K562 (cell line): Measurements from ENCODE around the gene GPR153. TPM values are rescaled to one million over a fixed set of nuclear protein-coding genes. Genes with fewer than 3 reads are reported as not detected.

ENCODE experiments used
- ATAC-seq: fragments of 200-7000 bp; cut with Tn5 transposase; 3 replicates; pipeline ENCODE4 v1.9.1; 2020; ENCODE audit warnings: moderate library complexity
- BruUV-seq: library from RNA; stranded (reverse); fragments of 400-500 nt; replicated peaks from 2 replicates; lab custom pipeline; 2021; lab: Mats Ljungman, UMichigan
- CTCF ChIA-PET: fragments of 300-600 bp; formaldehyde crosslinking; extraction: SDS; loops from one replicate; lab custom pipeline; 2021; ENCODE audit warnings: low intra/inter-chr PET ratio; lab: Yijun Ruan, JAX
- POLR2A ChIA-PET: fragments of 300-600, 350-650 bp; sonication (Branson Sonifier 250); formaldehyde crosslinking; extraction: SDS; loops from one replicate; lab custom pipeline; 2021; ENCODE audit warnings: antibody characterized with exemption, inconsistent platforms; lab: Yijun Ruan, JAX
- DNase-seq, 4 experiments: peaks; one replicate each; pipeline versions ENCODE4 v3.0.0 to v3.0.0-alpha.2; 2011 to 2018; ENCODE audit warnings: low spot score in 3 of 4, mixed read lengths in 3 of 4; ENCODE audit errors: extremely low read depth in 1 of 4
- FAIRE-seq: peaks from 2 replicates; lab custom pipeline; 2011; peaks lifted over from hg19 to GRCh38; lab: Jason Lieb, UNC
- H2AFZ ChIP-seq: 2 replicates; pipeline ENCODE4 v1.6.0; 2011; ENCODE audit warnings: low read depth, low read length, control low read depth, inconsistent platforms
- H3K27ac ChIP-seq: fragments of 200-600 bp; 3 replicates; pipeline ENCODE4 v1.8.0; 2011; ENCODE audit warnings: low read depth, mild to moderate bottlenecking, control low read depth, inconsistent platforms, low read length, moderate library complexity, mixed read lengths; ENCODE audit errors: extremely low read depth
- H3K27me3 ChIP-seq, 2 experiments: fragments of 300-600 bp in 1 of 2; 2 replicates in 1 of 2; 3 replicates in 1 of 2; pipeline versions ENCODE4 v1.6.0 to v1.8.0; 2011; ENCODE audit warnings: inconsistent platforms in 2 of 2, low read length in 2 of 2, mild to moderate bottlenecking in 1 of 2, mixed read lengths in 1 of 2, moderate library complexity in 1 of 2; ENCODE audit not compliant: control insufficient read depth in 2 of 2, insufficient read depth in 2 of 2
- H3K36me3 ChIP-seq: fragments of 300-600 bp; 3 replicates; pipeline ENCODE4 v1.8.0; 2011; ENCODE audit warnings: mild to moderate bottlenecking, low read length, inconsistent platforms; ENCODE audit not compliant: control insufficient read depth, insufficient read depth
- H3K4me1 ChIP-seq, 2 experiments: fragments of 200-600 bp in 1 of 2; replicated peaks in 1 of 2; 2 replicates in 1 of 2; 3 replicates in 1 of 2; pipeline versions ENCODE4 v1.5.1 to v1.8.0; 2011; ENCODE audit warnings: inconsistent platforms in 2 of 2, low read length in 2 of 2, mild to moderate bottlenecking in 1 of 2, mixed read lengths in 1 of 2, moderate library complexity in 1 of 2; ENCODE audit not compliant: control insufficient read depth in 2 of 2, insufficient read depth in 2 of 2
- H3K4me2 ChIP-seq: 2 replicates; pipeline ENCODE4 v1.6.1; 2011; ENCODE audit warnings: low read length, control low read depth, inconsistent platforms, mixed read lengths; ENCODE audit not compliant: insufficient read depth
- H3K4me3 ChIP-seq: fragments of 200-600 bp; sonication (generic), shearing (Covaris generic); 2 replicates; pipeline ENCODE4 v1.5.1; 2016; ENCODE audit warnings: control low read depth, inconsistent platforms
- H3K79me2 ChIP-seq: fragments of 200-600 bp; 3 replicates; pipeline ENCODE4 v1.8.0; 2011; ENCODE audit warnings: low read length, inconsistent platforms; ENCODE audit not compliant: control insufficient read depth, insufficient read depth
- H3K9ac ChIP-seq, 2 experiments: 2 replicates each; pipeline versions ENCODE4 v1.6.0 to v1.6.1; 2011; ENCODE audit warnings: low read depth in 2 of 2, low read length in 2 of 2, control low read depth in 1 of 2, inconsistent platforms in 1 of 2, mild to moderate bottlenecking in 1 of 2, mixed read lengths in 1 of 2; ENCODE audit not compliant: insufficient read depth in 1 of 2
- H3K9me1 ChIP-seq: one replicate; pipeline ENCODE4 v1.6.0; 2011; ENCODE audit warnings: inconsistent platforms, mild to moderate bottlenecking, low read length, moderate library complexity; ENCODE audit not compliant: control insufficient read depth, insufficient read depth
- H3K9me3 ChIP-seq: replicated peaks from 2 replicates; pipeline ENCODE4 v1.5.1; 2011; ENCODE audit warnings: low read depth, low read length, inconsistent platforms; ENCODE audit not compliant: control insufficient read depth, insufficient read depth
- H4K20me1 ChIP-seq: replicated peaks from 2 replicates; pipeline ENCODE4 v1.6.1; 2011; ENCODE audit warnings: low read length, inconsistent platforms, mixed read lengths; ENCODE audit not compliant: control insufficient read depth, insufficient read depth
- BMI1 ChIP-seq: fragments of 150-350 bp; IDR thresholded peaks from 2 replicates; pipeline ENCODE4 v1.6.1; 2014; ENCODE audit warnings: low read length
- BRCA1 ChIP-seq, 2 experiments: fragments of 450-650 bp in 1 of 2; sonication (generic) in 1 of 2; formaldehyde crosslinking in 1 of 2; IDR thresholded peaks; 2 replicates each; pipeline versions ENCODE4 v1.5.0 to v1.6.1; 2017 to 2020; ENCODE audit warnings: mild to moderate bottlenecking in 1 of 2, missing genetic modification reagents in 1 of 2
- CHD1 ChIP-seq: fragments of 200-600 bp; sonication (generic); IDR thresholded peaks from one replicate; pipeline ENCODE4 v1.6.1; 2012; ENCODE audit warnings: mild to moderate bottlenecking, moderate library complexity, low read length, inconsistent platforms
- E4F1 ChIP-seq: fragments of 250-450 bp; sonication (Bioruptor Pico); IDR thresholded peaks from 2 replicates; pipeline ENCODE4 v1.5.0; 2021; ENCODE audit warnings: mild to moderate bottlenecking, borderline replicate concordance
- GATA2 ChIP-seq: sonication (generic); formaldehyde crosslinking; IDR thresholded peaks from 2 replicates; pipeline ENCODE4 v1.4.0; 2020; ENCODE audit warnings: mild to moderate bottlenecking, missing genetic modification reagents
- KAT8 ChIP-seq: fragments of 450-650 bp; IDR thresholded peaks from 2 replicates; pipeline ENCODE4 v1.6.1; 2016; ENCODE audit warnings: low read depth, mild to moderate bottlenecking
- MAX ChIP-seq: sonication (generic); formaldehyde crosslinking; IDR thresholded peaks from 2 replicates; pipeline ENCODE4 v1.9.0; 2022; ENCODE audit warnings: mild to moderate bottlenecking, missing genetic modification reagents
- SIN3A ChIP-seq, 2 experiments: fragments of 150-350 bp in 1 of 2; IDR thresholded peaks; 2 replicates each; pipeline ENCODE4 v1.6.1; 2011 to 2016; ENCODE audit warnings: borderline replicate concordance in 2 of 2, low read depth in 2 of 2, low read length in 2 of 2, mild to moderate bottlenecking in 2 of 2, moderate library complexity in 2 of 2; ENCODE audit not compliant: control insufficient read depth in 1 of 2
- SIRT6 ChIP-seq: IDR thresholded peaks from one replicate; pipeline ENCODE4 v1.6.1; 2012; ENCODE audit warnings: low read depth, mild to moderate bottlenecking, control low read depth, inconsistent platforms, low read length, moderate library complexity
- TCFL5 ChIP-seq: fragments of 250-450 bp; sonication (Bioruptor Pico); conservative IDR thresholded peaks from 2 replicates; pipeline ENCODE4 v1.6.1; 2021; ENCODE audit warnings: mild to moderate bottlenecking, moderate library complexity, matching md5 sums
- ZNF41 ChIP-seq: fragments of 250-450 bp; sonication (Bioruptor Pico); conservative IDR thresholded peaks from 2 replicates; pipeline ENCODE4 v1.4.0; 2020; ENCODE audit warnings: mild to moderate bottlenecking
- WGBS: fragments of 100-300 bp; shearing (Covaris generic); methylation state at CpG from one replicate; pipeline ENCODE4 v1.1.6; 2016; ENCODE audit warnings: low coverage, mixed read lengths; ENCODE audit not compliant: insufficient coverage; ENCODE audit errors: missing lambda C conversion rate; 5-methylcytosine and 5-hydroxymethylcytosine counted together
- in situ Hi-C: fragments of 300-500 bp; cut with MboI; formaldehyde crosslinking; loops from 4 replicates; pipeline ENCODE4 v1.15.0; 2018; ENCODE audit warnings: inconsistent platforms, mixed read lengths
- intact Hi-C: fragments of 100-400 bp; cut with micrococcal nuclease; formaldehyde crosslinking; loops from 2 replicates; pipeline ENCODE4 v1.14.2; 2022
- polyA plus RNA-seq, 8 experiments: library from polyadenylated mRNA; depleted of rRNA in 4 of 8; stranded (reverse) in 5 of 8; unstranded in 3 of 8; fragments of >200 nt; fragmentation: Nextera tagmentation in 2 of 8; fragmentation: Illumina TruSeq in 1 of 8; extraction: Ambion mirVana in 2 of 8; extraction: Trizol in 1 of 8; gene quantifications; 2 replicates each; pipeline versions ENCODE4 v1.2.1 to v1.2.3, GENCODE V29; 2011 to 2014; ENCODE audit warnings: inconsistent platforms in 1 of 8, missing spikeins in 1 of 8
- total RNA-seq, 7 experiments: library from RNA; depleted of rRNA in 6 of 7; stranded (reverse); fragments of >200 nt in 6 of 7; fragmentation: Illumina TruSeq in 2 of 7; extraction: Trizol in 2 of 7; gene quantifications; 2 replicates each; pipeline versions ENCODE4 v1.2.1 to v1.2.3, GENCODE V29; 2011 to 2021; ENCODE audit warnings: low replicate concordance in 1 of 7
- TF ChIP-seq, protein P1 (sequence below): fragments of 450-650 bp; IDR thresholded peaks from 2 replicates; pipeline ENCODE4 v1.6.1; 2018; ENCODE audit warnings: mild to moderate bottlenecking, low read depth; ENCODE audit not compliant: partially characterized antibody

Gene GPR153
- total and polyA plus RNA-seq, 9 of the 15 experiments (the other 6 are each of a cell fraction or from before 2014, with no cell fraction given), result 0.01 to 1.5 (median 0.51) TPM

GRCh38 chr1:6244401-6245049, 16.4 kb downstream of the GPR153 start:
- in situ Hi-C loops (loop anchor here (5.0 kb wide), 1 partner anchor 103 kb away; no protein-coding TSS in a partner anchor), intact Hi-C loops (no loop called here)
- DNase-seq, result no peak
- H3K27ac ChIP-seq, result no peak overlapping the region
- ChIA-PET CTCF (interaction anchor here (0.6 to 6.6 kb wide), 8 partner anchors 28 to 264 kb away, joined by 3 to 131 read pairs (median 8); no protein-coding TSS in a partner anchor), POLR2A (interaction anchor here (0.6 to 1.1 kb wide), 6 partner anchors 10 to 206 kb away, joined by 3 to 6 read pairs (median 3); no protein-coding TSS in a partner anchor)
- no TSS peak for BruUV-seq
- peaks cover 36% of the 10 kb centered on the region for H4K20me1 ChIP-seq
- H3K9ac ChIP-seq, result no peak overlapping the region
- no peak overlapping the region for H3K4me2 ChIP-seq
- H3K4me1 ChIP-seq, result peaks cover 5 to 57% of the 10 kb centered on the region in 2 experiments; a peak in 3 of 5 replicates
- FAIRE-seq, result no peak
- H3K9me1 ChIP-seq, result no peaks in the 10 kb centered on the region
- no peaks in the 10 kb centered on the region for H3K79me2 ChIP-seq
- no peak overlapping the region for H3K4me3 ChIP-seq
- no peaks in the 10 kb centered on the region for H3K9me3 ChIP-seq
- peaks cover 38 to 70% of the 10 kb centered on the region in 2 experiments for H3K27me3 ChIP-seq
- no peaks in the 10 kb centered on the region for H3K36me3 ChIP-seq
- H2AFZ ChIP-seq, result no peak overlapping the region
- ATAC-seq, result no peak
- WGBS, result 5% methylated on average over 16 of the region's 24 CpGs
- TF ChIP-seq BRCA1 (IDR thresholded peaks at IDR 0.05) (no peak), BRCA1 (CRISPR knock-in tag; IDR thresholded peaks at IDR 0.05) (no peak), ZNF41 (CRISPR knock-in tag) (no peak), GATA2 (CRISPR knock-in tag) (no peak), SIN3A (IDR thresholded peaks at IDR 0.05; ENCODE audit: borderline replicate concordance in 2 of 2, control insufficient read depth in 1 of 2, low read depth in 2 of 2, low read length in 2 of 2) (no peak), E4F1 (CRISPR knock-in tag) (no peak), SIRT6 (no peak), CHD1 (no peak), TCFL5 (CRISPR knock-in tag) (no peak), BMI1 (no peak), MAX (no peak), KAT8 (no peak)
- TF ChIP-seq, protein P1, sequence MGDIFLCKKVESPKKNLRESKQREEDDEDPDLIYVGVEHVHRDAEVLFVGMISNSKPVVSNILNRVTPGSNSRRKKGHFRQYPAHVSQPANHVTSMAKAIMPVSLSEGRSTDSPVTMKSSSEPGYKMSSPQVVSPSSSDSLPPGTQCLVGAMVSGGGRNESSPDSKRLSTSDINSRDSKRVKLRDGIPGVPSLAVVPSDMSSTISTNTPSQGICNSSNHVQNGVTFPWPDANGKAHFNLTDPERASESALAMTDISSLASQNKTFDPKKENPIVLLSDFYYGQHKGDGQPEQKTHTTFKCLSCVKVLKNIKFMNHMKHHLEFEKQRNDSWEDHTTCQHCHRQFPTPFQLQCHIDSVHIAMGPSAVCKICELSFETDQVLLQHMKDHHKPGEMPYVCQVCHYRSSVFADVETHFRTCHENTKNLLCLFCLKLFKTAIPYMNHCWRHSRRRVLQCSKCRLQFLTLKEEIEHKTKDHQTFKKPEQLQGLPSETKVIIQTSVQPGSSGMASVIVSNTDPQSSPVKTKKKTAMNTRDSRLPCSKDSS, result no peak
